Inflammatory macrophage treated with lipopolysaccharide for 4 hours (primary cell): ENCODE data around the gene RFX2.
A peak's percentile ranks its signal among the peaks of the same experiment; 100 is the strongest.
"Not testable (repeated sequence)": the region's sequence is repeated elsewhere in the genome, so short reads cannot be mapped to it uniquely, and the experiment has no call there.

Experiments
- DNase-seq: peaks from one replicate; pipeline ENCODE4 v3.0.0-alpha.2; 2020

The RFX2 gene

DNA sequence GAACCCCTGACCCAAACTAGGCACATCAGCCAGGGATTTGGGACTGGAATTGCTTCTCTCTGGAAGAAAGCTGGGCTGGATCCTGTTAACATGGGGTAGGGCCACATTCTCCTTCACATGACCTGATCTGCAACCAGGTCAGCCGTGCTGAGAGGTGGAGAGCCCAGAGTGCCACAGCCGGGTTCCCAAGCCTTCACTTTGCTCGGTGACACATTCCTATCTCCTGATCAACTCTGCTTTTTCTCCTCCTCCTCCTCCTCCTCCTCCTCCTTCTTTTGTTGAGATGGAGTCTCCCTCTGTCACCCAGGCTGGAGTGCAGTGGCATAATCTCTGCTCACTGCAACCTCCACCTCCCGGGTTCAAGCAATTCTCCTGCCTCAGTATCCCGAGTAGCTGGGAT lies 124.5 kb downstream of the RFX2 start:
- not testable (repeated sequence) for DNase-seq

DNA sequence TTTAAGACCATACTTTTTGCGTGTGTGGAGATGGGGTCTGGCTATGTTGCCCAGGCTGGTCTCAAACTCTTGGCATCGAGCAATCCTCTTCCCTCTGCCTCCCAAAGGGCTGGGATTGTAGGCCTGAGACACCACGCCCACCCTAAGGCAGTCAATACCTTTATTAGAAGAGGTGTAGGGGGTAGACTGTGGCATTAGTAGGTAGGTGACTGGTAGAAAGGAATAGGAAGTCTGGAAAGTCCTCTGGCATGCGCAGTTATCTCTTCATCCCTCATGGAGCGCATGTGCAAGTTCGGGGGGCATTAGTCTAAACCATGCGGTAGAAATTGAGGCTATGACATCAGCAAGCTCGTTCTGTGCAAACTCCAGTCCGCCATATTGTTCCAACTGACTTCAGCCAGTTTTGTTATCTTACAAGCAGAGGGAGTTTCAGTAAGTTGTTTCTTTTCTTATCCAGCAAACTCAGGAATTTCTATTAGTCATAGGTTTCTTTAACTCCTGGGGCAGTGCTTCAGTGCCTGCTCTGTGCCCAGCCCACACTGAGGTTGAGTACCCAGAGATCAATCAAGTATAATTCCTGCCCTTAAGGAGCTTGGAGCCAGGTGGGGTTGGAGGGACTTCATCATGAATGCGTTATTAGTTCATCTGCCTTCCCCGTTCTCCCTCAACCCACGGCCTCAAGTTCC lies 125.1 kb downstream of the RFX2 start:
- DNase-seq: no peak

DNA sequence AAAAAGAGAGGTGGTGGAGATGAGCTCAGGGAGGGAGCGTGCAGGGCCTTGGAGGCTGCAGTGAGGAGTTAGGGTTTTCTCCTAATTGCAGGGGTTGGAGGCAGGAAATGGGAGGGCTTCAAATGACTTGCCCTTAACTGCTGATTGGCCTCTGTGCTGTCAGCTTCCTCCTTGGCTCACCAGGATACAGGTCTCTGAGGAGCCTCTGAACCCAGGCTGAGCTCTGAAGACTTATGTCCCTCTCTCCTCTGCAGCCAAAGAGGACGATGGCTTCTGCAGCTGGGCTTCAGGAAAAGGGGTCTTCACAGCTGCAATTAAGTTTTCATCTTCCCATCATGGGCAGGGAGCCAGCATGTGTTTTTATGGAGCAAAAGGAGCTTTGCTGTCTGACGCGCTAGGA lies 125.7 kb downstream of the RFX2 start:
- no peak for DNase-seq

DNA sequence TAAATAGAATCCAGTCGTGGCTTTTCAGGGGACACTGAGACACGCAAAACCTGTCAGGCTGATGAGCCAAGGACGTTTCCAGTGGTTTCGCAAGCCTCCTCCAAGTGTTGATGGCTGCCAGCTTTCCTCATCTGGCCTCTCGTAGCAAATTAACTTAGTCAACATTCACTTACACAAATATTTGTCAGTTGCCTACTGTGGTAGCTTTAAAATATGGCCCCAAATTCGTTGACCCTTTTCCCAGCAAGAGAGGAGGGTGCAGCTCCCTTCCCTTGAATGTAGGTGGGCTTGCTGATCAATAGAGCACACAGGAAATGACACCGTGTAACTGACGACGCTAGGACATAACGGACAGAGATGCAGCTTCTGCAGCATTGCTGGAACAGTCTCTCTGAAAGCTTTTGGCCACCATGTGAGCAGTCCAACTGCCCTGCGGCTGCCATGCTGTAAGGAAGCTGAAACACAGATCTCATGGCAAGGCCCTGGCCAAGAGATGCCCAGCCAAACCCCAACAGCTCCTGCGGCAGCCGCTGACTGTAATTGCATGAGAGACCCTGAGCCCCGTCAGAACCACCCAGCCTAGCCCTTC lies 126.8 kb downstream of the RFX2 start:
- peak; percentile 10 for DNase-seq

DNA sequence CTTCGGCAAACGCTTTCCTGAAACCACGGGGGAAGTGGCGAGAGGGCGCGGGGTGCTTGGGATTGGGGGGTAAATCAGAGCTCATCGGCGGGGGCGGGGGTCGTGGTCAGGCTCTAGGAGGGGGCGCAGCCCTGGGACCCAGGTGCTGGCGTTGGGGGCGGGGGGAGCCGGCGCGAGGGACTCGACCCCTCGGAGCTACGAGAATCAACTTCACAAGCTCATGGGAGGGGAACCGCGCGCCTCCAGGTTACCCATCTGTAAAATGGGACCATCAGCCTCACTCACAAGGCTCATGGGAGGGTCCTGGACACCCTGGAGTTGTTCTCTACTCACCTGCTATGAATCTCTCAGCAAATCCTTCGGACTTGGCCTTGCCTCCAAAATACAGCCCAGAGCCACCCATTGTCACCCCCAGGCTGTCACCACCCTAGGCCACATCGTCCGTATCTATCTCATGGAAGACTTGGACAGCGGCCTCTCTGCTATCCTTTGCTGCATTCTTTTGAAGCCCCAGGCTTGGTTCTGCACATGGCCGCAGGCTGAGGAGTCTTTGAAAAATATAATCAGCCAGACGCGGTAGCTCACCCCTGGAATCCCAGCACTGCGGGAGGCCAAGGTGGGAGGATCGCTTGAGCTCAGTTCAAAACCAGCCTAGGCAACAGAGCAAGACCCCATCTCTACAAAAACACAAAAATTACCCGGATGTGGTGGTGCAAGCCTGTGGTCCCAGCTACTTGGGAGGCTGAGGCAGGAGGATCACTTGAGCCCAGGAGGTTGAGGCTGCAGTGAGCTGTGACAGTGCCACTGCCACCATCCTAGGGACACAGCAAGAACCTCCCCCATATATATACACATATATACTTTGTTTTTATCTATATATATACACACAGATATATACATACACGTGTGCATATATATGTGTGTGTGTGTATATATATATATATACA lies 131.4 kb downstream of the RFX2 start:
- DNase-seq: no peak

DNA sequence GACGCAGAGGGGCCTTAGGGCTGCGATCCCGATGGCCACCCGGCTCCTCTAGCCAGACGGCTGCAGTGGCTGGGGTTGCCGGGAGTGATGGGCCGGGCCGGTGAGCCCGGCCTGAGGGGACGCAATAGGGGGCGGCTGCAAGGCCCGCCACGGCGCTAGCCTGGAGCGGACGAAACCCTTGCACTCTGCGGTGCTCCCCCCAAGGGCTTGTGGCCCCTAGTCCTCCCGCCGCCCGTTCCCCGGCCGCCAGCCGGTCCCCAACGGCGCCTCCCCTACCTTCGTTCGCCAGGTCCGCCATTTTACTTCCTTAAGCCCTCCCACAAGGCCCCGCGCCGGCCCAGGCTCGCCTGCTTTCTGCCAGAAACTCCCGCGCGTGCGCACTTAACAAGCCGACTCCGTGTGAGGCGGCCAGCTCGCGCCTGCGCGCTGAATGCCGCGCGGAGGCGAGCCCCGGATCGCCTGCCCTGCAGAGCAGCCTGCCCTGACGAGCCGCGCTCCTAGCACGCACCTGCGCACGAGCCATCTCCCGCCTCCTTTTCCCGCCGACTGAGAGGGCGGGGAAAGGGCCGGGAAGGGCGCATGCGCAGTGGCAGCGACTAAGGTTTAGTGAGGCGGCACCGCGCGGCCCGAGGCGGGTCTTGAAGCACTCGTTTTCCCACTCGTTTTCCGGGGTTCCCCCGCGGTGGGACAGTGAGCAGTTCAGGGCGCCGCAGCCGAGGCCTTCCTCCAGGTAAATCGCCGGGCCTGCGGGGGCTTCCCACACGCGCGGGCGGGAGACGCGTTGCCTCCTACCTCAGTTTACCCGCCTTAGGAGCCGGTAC lies 132.3 kb downstream of the RFX2 start, which contains the start of gene RANBP3:
RANBP3 (minus strand) TSS at position 356 of the 821 bp plus-strand sequence; CDS start at position 298, 58 bp downstream.
- peak; percentile 100 for DNase-seq

DNA sequence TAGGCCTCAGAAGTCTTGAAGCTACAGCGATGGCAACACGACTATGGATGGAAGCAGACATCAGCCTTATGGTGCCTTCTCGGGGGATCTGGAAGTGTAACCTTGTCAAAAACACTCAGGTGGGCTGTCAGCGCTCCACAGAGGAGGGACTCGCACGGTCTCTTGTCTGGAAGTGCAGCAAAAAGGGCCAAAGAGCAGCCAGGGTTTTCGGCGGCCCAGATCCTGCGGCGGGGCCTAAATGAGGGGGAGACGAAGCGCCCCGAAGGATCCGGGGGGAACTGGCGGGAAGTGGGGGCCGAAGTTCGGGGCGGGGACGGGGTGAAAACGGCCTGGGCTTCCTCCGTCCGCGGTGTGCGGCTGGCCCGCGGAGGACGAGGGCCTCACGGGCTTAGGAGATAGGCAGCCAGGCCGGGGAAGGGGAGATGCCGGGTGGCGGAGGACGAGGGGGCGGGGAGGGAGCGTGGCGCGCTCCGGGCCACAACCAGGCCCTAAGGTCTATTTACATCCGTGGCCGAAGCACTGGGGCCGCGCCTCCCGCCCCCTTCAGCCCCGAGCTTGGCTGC lies 133.0 kb downstream of the RFX2 start:
- no peak for DNase-seq

DNA sequence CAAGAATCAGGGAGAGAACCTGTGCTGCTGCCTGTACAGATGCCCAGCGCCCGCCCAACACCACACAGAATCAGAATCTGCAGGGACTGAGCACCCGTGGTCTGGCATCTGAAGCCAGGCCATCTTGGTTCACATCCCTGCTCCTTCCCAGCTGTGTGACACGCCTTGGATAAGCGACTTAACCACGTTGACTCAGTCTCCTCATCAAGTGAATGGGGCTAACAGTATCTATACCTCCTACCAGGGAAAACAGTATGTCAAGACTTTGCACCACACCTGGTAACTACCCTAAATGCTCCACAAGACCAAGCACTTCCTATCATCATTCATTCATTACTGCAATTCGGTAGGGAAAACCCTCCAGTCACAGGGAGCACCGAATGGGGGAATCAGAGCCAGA lies 133.5 kb downstream of the RFX2 start:
- DNase-seq: no peak

DNA sequence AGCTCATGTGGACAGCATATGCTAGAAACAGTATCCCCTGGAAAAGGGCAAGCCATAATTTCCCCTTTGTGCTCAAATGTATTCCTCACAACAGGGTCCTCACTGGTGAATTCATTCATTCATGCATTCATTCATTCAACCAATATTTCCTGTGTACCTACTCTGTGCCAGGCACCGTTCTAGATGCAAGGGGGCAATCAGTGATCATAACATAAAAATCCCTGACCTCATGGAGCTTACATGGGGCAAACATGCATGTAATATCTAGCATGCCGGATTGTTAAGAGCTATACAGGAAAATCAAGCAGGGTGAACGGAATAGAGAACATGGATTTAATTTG lies 134.9 kb downstream of the RFX2 start:
- no peak for DNase-seq

DNA sequence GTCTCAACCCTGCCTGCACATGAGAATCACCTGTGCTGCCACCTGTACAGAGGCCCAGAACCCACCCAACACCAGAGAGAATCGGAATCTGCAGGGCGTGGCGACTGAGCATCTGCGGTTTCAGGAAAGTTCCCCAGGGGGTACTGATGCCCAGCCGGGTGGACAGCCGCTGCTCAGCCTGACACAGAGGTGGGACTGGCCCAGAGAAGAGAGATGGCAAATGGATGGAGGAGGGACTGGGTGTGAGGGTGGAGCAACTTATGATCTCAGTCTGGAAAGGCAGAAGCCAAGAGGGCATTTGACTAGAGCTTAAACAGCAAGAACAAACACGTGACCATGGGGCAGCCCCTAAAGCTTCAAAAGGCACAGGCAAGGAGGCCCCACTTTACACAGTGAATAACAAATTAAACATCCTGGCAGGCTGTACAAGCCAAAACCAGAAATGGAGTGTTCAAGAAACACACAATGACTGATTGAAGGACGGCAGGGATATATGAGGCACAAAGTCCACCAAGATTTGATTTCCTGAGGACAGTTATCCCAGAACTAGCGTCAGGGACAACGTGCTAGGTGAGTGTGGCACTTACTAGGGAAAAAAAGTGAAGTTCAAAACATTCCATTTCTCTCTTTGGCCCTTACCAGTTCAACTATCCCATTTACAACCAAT lies 135.4 kb downstream of the RFX2 start:
- DNase-seq: no peak

DNA sequence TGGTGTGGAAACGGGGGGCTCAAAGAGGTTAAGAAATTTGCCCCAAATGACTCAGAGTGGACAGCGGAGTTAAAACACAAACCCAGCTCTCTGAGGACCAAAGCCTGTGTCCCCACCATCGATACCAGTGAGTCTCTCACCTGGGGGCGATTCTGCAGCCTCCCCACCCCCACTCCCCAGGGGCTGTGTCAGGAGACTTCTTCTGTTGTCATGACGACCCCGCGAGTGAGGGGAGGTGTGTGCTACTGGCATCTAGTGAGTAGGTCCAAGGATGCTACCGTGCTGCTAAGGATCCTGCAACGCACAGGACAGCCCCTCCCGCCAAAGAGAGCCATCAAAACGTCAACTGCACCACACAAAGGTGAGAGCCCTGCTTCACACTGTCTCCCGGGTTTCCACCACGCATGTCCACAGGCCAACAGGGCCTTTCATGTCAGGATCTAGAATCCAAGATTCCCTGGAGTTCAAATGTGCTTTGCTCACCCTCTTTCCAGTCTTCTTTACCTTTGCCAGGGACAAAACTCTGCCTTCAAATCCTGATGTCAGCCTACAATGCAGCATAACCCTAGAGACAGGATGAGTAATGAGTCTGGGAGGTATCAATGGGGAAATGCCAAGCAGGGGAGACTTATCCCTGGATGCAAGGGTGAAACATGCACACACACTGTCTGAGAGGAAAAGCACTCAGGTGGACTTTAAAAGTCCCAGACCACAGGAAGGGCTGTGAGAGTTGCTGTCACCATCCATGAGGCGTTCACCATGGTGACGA lies 136.2 kb downstream of the RFX2 start:
- DNase-seq: no peak

DNA sequence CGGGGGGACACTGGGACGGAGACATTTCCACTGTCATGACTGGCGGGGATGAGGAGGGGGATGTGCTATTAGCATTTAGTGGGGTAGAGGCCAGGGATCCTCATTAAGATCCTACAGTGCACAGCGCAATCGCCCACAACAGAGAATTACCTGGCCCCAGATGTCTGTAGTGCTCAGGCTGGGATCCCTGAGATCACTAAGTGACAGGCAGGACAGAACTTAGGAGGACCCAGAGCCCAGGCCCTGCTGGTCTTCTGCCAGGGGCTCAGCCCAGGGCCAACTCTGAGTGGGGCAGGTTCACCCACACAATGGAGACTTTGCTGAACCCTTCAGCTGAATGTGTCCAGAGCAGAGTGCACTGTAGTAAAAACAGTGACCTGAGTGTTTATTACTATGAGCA lies 136.9 kb downstream of the RFX2 start:
- no peak for DNase-seq

DNA sequence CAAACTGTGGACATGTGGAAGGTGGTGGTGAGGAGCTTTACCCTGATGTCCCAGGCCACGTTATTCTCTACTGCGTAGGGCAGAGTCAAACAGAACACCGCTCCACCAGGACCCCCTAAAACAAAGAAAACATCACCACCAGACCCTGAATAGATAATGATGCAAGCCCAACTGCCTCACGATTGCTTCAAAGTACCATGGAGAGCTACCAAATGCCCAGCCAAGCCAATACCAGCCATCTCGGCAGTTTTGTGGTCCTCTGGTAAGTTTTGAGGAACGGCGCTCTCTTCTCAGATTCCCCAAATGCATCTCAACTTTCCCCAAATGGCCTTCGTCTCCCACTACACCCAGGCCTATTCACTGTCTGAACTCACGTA lies 138.0 kb downstream of the RFX2 start:
- DNase-seq: no peak

DNA sequence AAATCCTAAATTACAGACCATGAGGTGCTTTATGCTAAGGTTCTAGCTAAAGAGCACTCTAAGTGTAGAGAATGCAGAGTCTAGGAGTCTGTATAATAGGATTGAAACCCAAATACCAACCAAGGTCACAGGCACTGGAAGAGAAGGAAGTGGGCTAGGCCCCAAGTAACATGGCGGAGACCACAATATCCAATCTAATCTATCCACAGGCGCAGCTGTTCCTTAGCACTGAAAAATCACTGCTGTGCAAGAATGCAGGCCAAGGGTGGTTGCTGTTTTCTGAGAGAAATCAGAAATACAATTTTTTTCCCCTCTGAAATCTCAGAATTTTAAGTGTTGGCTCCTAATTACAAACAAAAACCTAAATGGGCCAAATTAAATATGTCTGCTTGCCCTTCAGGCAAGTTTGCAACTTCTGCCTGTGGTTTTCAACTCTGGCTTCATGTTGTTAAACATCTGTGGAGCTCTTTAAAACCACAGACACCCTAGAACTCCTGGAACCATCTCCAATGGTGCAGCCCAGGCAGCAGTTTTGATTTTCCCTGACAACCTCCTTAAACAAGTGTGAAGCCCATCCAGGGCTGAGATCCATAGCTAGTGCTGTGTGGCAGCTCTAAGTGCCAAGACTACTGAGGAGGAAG lies 138.5 kb downstream of the RFX2 start:
- DNase-seq: no peak

DNA sequence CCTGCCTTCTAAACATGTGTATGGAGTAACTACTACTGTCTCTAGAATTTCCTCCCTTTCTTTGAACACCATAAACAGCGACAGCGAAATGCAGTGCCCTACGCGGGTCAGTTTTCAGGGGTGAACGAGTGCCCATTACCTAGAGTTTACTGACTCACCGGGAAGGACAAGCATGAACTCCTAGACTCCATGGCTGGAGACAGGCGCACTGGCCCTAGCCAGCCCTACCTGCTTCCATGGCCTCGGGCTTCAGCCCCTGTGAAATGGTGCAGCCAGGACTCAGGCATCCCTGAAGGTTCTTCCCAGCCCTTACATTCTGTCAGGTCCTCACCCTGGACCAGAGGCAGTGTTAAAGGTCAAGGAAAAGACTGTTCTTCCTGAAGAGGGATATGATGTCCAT lies 140.8 kb downstream of the RFX2 start:
- DNase-seq: no peak

DNA sequence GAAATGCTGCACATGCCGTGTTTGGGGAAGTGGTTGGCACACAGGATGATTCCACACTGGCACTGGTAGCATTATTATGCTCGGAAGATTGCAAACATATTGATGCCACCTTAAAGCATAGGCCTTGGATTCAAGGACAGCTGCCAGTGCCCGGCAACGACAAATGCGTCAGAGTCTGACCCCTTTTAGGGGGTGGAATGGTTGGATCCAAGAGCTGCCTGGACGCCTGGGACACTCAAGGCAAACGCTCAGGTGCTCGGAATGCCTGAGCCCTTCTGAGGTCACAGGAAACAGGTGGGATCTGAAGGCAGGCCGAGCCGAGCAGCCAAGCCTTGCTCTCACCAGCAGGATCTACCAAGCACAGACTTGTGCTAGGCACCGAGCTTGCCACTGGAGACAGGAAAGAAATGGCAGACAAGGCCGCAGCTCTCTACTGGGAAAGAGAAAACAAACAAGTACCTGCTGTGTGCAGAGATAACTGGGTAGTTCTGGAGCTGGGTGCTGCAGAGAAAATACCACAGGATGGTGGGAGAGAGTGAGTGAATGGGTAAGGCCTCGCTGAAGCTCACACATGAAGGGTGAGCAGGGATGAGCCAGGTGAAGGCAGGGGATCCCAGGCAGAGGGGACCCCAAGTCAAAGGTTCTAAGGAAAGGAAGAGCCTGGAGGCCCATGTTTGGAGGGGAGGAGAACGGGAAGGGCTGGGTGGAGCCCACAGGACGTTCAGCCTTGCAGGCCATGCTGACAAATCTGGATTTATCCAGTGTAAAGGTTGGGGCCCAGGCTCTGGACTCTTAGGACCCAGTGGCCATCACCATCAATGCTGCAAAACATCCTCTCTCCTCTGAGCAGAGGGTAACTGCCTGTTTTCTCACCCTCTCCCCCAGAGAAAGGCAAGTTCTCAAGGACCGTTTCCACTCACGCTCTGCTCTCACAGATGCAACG lies 141.6 kb downstream of the RFX2 start:
- no peak for DNase-seq

DNA sequence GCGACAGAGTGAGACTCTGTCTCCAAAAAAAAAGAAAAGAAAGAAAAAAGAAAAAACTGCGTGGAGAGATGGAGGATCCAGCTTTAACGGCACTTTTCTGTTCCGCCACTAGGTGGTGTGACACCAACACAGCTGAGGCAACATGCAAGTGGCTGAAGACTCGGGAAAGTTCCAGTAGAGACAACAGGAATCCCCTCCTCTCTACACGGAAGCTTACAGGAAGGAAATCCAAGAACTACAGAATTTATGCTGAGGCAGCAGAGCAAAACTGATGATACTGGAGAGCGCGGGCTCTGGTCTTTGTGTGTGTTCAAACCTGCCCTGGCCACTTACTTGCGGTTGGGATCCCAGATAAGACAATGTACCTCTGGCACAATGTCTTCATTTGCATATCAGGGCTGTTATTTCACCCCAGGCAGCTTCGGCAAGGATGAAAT lies 142.3 kb downstream of the RFX2 start:
- DNase-seq: peak; percentile 63

DNA sequence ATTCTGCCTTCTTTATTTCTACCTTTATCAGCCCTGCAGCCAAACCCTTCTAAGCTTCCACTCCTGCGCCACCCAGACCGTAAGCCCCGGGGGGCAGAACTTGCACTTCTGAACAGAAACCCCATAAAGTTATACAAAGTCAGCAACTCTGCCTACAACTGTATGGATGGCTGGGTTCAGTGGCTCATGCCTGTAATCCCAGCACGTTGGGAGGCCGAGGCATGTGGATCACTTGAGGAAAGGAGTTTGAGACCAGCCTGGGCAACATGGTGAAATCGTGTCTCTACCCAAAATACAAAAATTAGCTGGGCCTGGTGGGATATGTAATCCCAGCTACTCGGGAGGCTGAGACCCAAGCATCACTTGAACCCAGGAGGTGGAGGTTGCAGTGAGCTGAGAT lies 142.7 kb downstream of the RFX2 start:
- no peak for DNase-seq

DNA sequence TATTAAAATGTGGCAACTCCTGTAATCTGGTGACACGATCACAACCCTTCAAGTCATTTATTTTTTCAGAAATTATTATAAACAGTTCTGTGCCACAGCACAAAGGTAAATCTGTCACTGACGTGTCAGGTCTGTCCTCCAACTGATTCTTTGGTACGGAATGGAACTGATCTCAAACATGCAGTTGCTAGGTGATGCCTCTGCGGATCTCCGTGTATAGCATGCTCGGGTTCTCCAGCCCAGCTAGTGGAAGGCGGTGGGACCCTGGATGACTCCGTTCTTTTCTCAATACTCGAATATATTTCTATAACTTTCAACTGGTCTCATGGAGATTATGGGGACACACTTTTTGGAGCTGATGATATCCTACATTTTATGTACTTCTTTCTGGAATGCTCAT lies 143.4 kb downstream of the RFX2 start:
- DNase-seq: no peak

DNA sequence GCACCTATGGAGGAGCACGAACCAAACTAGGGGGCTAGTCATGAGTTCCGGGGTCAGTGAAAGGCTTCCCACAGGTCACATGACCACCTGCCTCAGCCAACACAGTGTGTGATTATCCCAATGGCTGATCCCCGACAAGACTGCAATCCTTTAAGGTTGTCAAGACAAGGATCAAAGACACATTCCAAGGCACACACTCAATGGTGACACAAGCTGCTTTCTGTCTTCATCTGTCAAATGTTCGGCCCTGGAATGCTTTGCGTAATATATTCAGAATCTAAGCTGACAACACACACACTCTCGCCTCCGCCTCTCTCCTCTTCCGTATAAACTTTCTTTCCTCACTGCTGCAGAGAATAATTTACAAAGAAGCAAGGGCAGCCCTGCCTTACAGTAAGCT lies 144.1 kb downstream of the RFX2 start:
- DNase-seq: no peak
